Heart right ventricle (tissue), 16 donors: ENCODE results near the gene PFKFB2. TPM values are rescaled to one million over a fixed set of nuclear protein-coding genes. Genes with fewer than 3 reads are reported as not detected.
A peak's percentile ranks its signal among the peaks of the same experiment; 100 is the strongest.

Experiments used
- ATAC-seq, 8 donors: fragments of 200-7000 bp; cut with Tn5 transposase; one replicate each; pipeline ENCODE4 v1.9.1; 2020; ENCODE audit warnings: mild to moderate bottlenecking in 8 of 8, moderate library complexity in 8 of 8, moderate number of reproducible peaks in 1 of 8
- DNase-seq, 2 donors: peaks; one replicate each; pipeline ENCODE4 v3.0.0-alpha.2; 2020
- H3K27ac ChIP-seq, 10 donors: fragments of 200-600 bp; sonication (generic) in 2 of 10; one replicate each; pipeline versions ENCODE4 v1.5.0 to v1.8.0; 2020 to 2022; ENCODE audit warnings: mild to moderate bottlenecking in 3 of 10
- H3K27me3 ChIP-seq, 7 donors: fragments of 200-600 bp; one replicate each; pipeline ENCODE4 v1.8.0; 2021 to 2022; ENCODE audit warnings: mild to moderate bottlenecking in 2 of 7
- H3K36me3 ChIP-seq, 9 donors: fragments of 200-600 bp; sonication (generic) in 1 of 9; one replicate each; pipeline versions ENCODE4 v1.5.0 to v1.8.0; 2020 to 2022; ENCODE audit warnings: mild to moderate bottlenecking in 2 of 9
- H3K4me1 ChIP-seq, 9 donors: fragments of 200-600 bp; sonication (generic) in 1 of 9; one replicate each; pipeline versions ENCODE4 v1.5.0 to v1.8.0; 2020 to 2022; ENCODE audit warnings: mild to moderate bottlenecking in 4 of 9
- H3K4me3 ChIP-seq, 10 donors: fragments of 200-600 bp; sonication (generic) in 2 of 10; one replicate each; pipeline versions ENCODE4 v1.5.0 to v1.8.0; 2020 to 2022; ENCODE audit warnings: mild to moderate bottlenecking in 7 of 10, moderate library complexity in 2 of 10
- H3K9me3 ChIP-seq, 11 donors: fragments of 200-600 bp in 10 of 11; sonication (generic) in 2 of 11; one replicate each; pipeline versions ENCODE4 v1.5.0 to v1.8.0; 2013 to 2022; ENCODE audit warnings: mild to moderate bottlenecking in 2 of 11, control low read depth in 1 of 11, moderate library complexity in 1 of 11
- WGBS, 2 donors: extraction: QIAGEN DNeasy Blood & Tissue Kit; methylation state at CpG; one replicate each; pipeline ENCODE4 v1.1.7; 2013; ENCODE audit warnings: inconsistent platforms in 1 of 2; 5-methylcytosine and 5-hydroxymethylcytosine counted together
- intact Hi-C, 10 donors: fragments of 100-400 bp; cut with DNase I; formaldehyde crosslinking; loops; one replicate each; pipeline versions ENCODE4 v1.11.1 to v1.14.2; 2022
- polyA plus RNA-seq, 2 donors: library from polyadenylated mRNA; stranded (reverse); fragments of 200-250 nt; gene quantifications; one replicate each; pipeline ENCODE4 v1.2.3, GENCODE V29; 2013
- total RNA-seq, 10 donors: library from RNA; stranded (reverse); fragmentation: NEBNext Ultra II Directional in 3 of 10; extraction: Animal tissue kit (Norgen Biotek cat#: 25700) in 3 of 10; gene quantifications; one replicate each; pipeline versions ENCODE4 v1.2.1 to v1.2.4, GENCODE V29; 2021 to 2023
- TF ChIP-seq, protein P1 (sequence below), 9 donors: fragments of 200-600 bp; sonication (generic) in 2 of 9; IDR thresholded peaks; one replicate each; pipeline versions ENCODE4 v1.5.0 to v1.8.0; 2021 to 2022; ENCODE audit warnings: antibody characterized with exemption in 9 of 9, mild to moderate bottlenecking in 5 of 9, moderate library complexity in 1 of 9
- donor health status: Arrhythmogenic right ventricular cardiomyopathy.
- donor health status: ischemic (EF 13 %, LVEDD 7.1; RV severe dilation, severe dysfunction).
- donor health status: healthy with polysubstance abuse.
- donor health status: DM: no; HTN: yes; CAD: no.
- donor health status: DM: no; HTN: no; CAD: no.
- donor health status: ischemic (EF 25% LVEDD 6.9; RV normal size, moderate dysfunction).
- donor health status: ischemic (EF 25% LVEDD 5.7; RV mildly dilated, moderate dysfunction).
- donor health status: healthy.
- donor health status: DM: yes; HTN: yes; CAD: no.
- donor health status: Ischemic cardiomyopathy.
- donor health status: ischemic (EF 35%, LVEDD 5.7; RV mildly dilated, moderate dysfunction).
- donor health status: nonischemic (EF 11% LVEDD 7.7; RV severe dilation, severe dysfunction).
- donor health status: DM: yes; HTN: yes; CAD: no.
- donor health status: PGD.
- donor health status: ischemic (EF 29% LVEDD 5.4; RV normal size, mild dysfunction).
- donor health status: nonischemic (EF 23%, LVEDD 6.1; RV moderate dilation, normal function).

PFKFB2 gene
- total and polyA plus RNA-seq, 12 donors = 5.2 to 161 (median 69.2) TPM

DNA sequence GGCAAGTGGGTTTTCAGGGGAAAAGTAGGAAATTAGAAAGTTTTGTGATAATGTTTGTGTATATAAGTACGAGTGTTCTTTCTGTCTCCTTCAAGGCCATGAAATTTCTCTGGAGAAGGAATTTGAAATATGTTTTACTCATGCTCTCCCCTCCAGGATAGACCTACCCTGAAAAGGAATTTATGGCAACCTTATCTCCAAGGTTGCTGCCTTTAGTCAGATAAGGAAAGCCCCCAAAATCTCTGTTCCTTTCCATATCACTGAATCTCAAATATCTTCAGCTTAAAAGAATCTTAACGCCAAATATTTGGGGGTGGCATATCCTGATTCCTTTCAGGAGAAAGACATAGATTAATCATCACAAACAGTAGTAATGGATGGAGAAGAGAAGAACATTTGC lies 35.1 kb downstream of the PFKFB2 start:
- WGBS, 2 donors = 70 to 77% methylated on average over 2 of the region's 2 CpGs
- Histone ChIP-seq H3K9me3 (no peaks in the 10 kb centered on the region), H3K27me3 (no peaks in the 10 kb centered on the region), H3K4me1 (peaks cover 0 to 13% (median 0%) of the 10 kb centered on the region in 9 donors), H3K4me3 (no peak overlapping the region), H3K27ac (no peak overlapping the region), H3K36me3 (no peaks in the 10 kb centered on the region)
- ATAC-seq = no peak
- intact Hi-C loops = loop anchor here in 7 of 10 donors (2.0 to 10.0 kb wide), 6 partner anchors 237 to 414 kb away; partner anchors contain the start of genes CR1 (in 4 of the 7) and CD55 (in 2 of the 7)
- TF ChIP-seq, protein P1, sequence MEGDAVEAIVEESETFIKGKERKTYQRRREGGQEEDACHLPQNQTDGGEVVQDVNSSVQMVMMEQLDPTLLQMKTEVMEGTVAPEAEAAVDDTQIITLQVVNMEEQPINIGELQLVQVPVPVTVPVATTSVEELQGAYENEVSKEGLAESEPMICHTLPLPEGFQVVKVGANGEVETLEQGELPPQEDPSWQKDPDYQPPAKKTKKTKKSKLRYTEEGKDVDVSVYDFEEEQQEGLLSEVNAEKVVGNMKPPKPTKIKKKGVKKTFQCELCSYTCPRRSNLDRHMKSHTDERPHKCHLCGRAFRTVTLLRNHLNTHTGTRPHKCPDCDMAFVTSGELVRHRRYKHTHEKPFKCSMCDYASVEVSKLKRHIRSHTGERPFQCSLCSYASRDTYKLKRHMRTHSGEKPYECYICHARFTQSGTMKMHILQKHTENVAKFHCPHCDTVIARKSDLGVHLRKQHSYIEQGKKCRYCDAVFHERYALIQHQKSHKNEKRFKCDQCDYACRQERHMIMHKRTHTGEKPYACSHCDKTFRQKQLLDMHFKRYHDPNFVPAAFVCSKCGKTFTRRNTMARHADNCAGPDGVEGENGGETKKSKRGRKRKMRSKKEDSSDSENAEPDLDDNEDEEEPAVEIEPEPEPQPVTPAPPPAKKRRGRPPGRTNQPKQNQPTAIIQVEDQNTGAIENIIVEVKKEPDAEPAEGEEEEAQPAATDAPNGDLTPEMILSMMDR (IDR thresholded peaks at IDR 0.05) = no peak
- no peak for DNase-seq

DNA sequence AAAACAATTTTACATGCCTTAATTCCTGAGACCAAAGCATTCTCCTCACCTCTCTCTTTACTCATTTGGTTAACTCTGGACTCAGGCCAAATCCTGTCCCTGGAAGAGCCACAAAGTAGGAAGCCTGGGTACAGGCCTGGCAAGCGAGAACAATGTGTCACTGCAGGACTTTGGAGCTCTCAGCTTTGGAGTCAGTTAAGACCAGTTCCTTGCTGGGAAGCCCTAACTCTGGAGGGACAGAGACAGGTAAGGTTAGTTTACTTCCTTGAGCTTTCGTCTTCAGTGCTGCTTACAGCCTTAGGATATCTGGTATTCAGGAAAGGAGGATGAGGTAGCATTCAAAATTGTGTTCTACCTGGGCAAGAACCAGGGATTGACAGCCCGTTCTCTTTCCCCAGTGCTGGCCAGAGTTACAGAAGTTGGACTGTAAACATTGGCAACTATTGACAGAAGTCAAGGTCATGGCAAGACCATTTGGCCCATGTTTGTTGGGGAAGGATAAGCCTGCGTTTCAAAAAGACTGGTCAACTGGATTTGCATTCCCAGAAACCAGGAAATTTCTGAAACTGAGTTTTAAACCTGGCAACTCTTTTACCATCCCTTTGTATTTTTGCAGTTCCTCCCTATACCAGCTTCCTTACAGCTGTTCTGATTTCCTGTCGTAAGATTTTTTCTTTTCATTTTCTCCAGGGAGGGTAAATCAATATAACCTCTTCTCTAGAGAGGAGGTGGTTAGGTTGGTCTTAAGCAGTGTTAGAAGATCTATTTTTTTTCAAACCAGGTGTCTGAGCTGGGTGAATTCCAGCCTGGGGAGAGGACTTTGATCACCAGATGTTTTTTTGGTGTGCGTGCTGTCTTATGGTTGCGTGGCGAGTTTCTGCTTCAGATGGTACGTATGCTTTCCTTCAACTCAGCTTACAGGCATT lies 35.9 kb downstream of the PFKFB2 start, which contains the start of gene C4BPB:
Gene C4BPB, plus strand, starts transcription at position 160 of the 926 bp plus-strand sequence. Its CDS starts 672 bp downstream, at position 832.
- peak in 5 of 8 donors; percentile 16 to 70 (median 45) for ATAC-seq
- WGBS, 2 donors = 81 to 84% methylated on average over 9 of the region's 9 CpGs
- Histone ChIP-seq H3K27ac (peak within 1 kb of the TSS in 1 of 10 donors; percentile 41), H3K27me3 (no peaks in the 10 kb centered on the region), H3K4me1 (peaks cover 0 to 13% (median 0%) of the 10 kb centered on the region in 9 donors), H3K36me3 (no peaks in the 10 kb centered on the region), H3K9me3 (no peaks in the 10 kb centered on the region), H3K4me3 (peak within 1 kb of the TSS in 1 of 10 donors; percentile 0)
- intact Hi-C loops = loop anchor here in 7 of 10 donors (2.0 to 10.0 kb wide), 6 partner anchors 236 to 413 kb away; partner anchors contain the start of genes CR1 (in 4 of the 7) and CD55 (in 2 of the 7)
- TF ChIP-seq, protein P1 (IDR thresholded peaks at IDR 0.05) = no peak
- no peak for DNase-seq

DNA sequence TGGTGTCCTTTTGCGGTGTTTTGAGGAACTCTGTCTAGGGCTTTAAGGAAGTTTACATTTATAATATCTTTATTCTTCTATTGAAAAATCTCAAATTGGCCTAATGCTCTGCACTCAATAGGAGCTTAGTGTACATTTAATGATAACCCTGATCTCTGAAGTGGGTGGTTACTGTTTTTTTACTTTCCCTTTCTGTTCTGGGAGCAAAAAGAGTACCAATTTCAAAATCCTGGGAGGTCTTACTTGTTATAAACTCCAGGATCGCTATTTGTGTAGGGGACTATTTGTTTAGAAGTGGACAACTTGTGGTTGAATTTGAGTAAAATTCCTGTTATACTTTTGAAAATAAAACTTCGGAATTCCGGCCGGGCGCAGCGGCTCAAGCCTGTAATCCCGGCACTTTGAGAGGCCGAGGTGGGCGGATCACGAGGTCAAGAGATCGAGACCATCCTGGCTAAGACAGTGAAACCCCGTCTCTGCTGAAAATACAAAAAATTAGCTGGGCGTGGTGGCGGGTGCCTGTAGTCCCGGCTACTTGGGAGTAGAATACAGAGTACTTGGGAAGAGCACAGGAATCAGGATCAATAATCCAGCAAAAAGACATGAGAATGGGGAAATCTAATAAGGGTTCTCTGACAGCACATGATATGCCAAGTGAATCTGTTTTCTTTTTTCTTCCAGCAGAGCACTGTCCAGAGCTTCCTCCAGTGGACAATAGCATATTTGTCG lies 36.7 kb downstream of the PFKFB2 start:
- DNase-seq = no peak
- peak overlapping the region in 1 of 10 donors; percentile 0 for H3K4me3 ChIP-seq
- H3K27ac ChIP-seq = peak overlapping the region in 1 of 10 donors; percentile 41
- 94 to 97% methylated on average over 17 of the region's 17 CpGs for WGBS, 2 donors
- no peaks in the 10 kb centered on the region for H3K27me3 ChIP-seq
- intact Hi-C loops = loop anchor here in 7 of 10 donors (2.0 to 10.0 kb wide), 7 partner anchors 235 to 413 kb away; partner anchors contain the start of genes CR1 (in 4 of the 7) and CD55 (in 2 of the 7)
- H3K4me1 ChIP-seq = peaks cover 0 to 9% (median 0%) of the 10 kb centered on the region in 9 donors
- TF ChIP-seq, protein P1 (IDR thresholded peaks at IDR 0.05) = no peak
- no peak for ATAC-seq
- H3K36me3 ChIP-seq = no peaks in the 10 kb centered on the region
- no peaks in the 10 kb centered on the region for H3K9me3 ChIP-seq
